Measurements from ENCODE around the gene RUVBL2.
A peak's percentile ranks its signal among the peaks of the same experiment; 100 is the strongest.

The RUVBL2 gene

DNA sequence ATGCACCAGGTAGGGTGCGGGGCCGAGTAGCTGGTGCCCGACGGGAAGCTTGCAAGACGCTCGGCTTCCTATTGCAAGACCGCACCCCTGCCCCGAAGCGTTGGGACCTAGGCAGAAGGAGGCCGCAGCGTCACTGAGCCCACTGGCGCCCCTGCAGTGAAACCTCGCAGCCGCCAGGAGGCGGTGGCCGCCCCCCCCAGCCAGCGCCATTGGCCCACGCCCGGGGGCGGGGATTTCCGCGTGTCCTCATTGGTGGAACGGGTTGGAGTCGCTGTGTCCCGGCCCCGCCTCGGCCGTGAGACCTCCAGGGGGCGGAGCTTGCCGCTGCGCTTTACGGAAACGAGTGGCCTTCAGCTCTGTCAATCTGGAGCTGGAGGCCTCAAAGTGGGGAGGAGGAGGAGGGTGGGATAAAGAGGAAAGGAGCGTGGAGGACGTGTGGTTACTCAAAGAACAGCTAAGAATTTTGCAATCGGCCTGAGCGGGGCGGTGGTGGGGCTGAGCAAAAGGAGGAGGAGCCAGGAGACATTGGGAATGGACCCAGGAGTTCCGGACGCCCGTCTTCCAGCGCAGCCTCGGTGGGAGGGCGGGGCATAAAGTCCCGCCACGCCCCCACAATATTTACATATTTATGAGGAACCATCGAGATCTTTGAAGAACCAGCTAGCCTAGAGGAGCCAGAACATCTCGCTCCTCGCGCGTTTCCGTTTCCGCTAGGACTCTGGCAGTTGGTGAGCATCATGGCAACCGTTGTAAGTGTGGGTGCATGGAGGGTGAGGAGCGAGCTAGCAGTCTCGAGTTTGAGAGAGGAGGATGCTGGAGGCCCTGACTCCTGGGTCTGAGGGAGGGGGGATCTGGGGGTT, at the start of gene RUVBL2, which contains the start of gene GYS1:
TSS of gene RUVBL2 (plus strand) at position 713 of the 860 bp plus-strand sequence. CDS start at position 738, 25 bp downstream.
TSS of gene GYS1 (minus strand) at position 135 of the 860 bp plus-strand sequence. CDS start 197 bp downstream, outside the sequence.
- DNase-seq (ENCODE audit: low read depth) = peak; percentile 98

DNA sequence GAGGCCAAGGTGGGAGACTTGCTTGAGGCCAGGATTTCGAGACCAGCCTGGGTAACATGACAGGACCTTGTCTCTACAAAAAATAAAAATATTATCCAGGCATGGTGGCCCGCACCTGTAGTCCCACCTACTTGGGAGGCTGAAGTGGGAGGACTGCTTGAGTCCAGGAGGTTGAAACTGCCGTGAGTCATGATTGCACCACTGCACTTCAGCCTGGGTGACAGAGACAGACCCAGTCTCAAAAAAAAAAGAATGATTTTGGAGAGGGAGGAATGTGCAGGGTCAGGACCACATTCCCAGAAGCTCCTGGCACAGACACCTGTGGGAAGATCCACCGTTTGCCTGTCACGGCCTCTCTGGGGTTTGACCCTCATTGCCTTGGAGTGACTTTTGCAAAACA, 48.3 kb upstream of the RUVBL2 start:
- no peak for DNase-seq (ENCODE audit: low read depth)

DNA sequence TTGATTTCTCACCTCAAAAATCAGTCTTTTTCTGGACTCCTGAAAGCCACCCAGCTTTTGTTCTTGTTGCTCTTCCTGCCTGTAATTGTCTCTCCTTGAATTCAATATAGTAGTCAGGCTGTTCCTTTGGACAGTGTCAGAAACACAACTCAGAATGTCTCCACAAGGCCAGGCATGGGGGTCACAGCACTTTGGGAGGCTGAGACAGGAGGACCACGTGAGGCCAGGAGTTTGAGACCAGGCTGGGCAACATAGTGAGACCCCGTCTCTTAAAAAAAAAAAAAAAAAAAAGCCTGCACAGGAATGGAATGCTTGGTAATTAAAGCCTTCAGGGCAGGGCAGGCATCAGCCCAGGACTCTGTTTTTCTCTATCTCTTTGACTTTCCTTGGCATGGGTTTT, 47.9 kb upstream of the RUVBL2 start:
- DNase-seq (ENCODE audit: low read depth) = no peak

DNA sequence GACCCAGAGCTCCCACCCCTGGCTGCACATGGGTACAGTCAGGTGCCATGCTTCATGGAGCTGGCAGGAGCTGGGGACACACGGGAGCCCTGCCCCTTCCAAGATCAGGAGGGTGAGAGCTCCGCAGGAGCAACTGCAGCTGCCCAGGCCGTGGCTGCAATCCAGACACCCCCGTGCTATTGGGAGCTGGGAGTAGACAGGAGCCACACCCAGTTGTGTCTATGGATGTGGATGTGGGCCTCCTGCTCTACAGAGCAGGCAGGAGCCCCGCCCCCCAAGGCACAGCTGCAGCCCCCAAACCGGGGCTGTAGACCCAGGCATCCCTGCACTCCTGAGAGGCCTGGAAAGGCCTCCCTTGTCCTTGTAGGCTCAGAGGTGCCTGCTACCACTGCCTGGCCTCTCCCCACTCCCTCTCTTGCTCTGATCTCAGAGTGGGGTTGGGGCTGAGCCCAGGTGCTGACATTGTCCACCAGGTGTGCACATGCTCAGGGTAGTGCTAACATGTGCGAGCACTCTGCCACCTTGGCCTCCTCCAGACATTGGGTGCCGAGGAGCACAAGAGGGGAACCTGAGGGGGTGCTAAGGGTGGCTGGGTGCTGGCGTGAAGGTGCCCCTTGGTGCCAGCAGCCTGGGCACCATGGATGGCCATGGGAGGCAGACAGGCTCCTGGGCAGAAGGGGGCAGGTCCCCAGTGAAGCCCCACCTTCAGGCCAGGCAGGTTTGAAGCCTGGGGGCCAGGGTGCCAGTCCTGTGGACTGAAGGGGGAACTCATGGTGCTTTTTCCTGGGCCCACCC, 47.0 kb upstream of the RUVBL2 start:
- DNase-seq (ENCODE audit: low read depth) = no peak

DNA sequence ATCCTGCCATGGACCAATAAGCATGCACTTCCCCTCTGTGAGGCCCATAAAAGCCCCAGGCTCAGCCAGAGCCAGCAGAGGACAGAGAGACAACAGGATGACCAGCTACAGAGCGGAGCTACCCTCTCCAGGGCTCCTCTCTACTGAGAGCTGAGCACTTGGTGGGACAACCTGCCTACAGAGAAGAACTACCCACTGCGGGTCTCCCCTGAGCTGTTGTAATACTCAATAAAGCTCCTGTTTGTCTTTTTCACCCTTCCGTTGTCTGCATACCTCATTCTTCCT, 46.5 kb upstream of the RUVBL2 start:
- DNase-seq (ENCODE audit: low read depth) = no peak

DNA sequence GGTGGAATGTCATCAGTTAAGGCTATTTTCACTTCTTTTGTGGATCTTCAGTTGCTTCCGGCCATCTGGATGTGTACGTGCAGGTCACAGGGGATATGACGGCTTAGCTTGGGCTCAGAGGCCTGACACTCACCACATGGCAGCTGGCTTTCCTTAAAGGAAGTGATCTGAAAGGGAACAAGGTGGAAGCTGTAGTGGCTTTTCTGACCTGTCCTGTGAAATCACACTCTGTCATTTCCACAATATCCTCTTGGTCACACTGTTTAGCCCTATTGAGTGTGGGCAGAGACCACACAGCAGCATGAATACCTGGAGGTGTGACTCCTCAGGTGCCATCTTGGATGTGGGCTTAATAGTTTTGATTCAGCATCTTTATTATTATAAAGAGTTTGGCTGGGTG, 43.5 kb upstream of the RUVBL2 start:
- no peak for DNase-seq (ENCODE audit: low read depth)

DNA sequence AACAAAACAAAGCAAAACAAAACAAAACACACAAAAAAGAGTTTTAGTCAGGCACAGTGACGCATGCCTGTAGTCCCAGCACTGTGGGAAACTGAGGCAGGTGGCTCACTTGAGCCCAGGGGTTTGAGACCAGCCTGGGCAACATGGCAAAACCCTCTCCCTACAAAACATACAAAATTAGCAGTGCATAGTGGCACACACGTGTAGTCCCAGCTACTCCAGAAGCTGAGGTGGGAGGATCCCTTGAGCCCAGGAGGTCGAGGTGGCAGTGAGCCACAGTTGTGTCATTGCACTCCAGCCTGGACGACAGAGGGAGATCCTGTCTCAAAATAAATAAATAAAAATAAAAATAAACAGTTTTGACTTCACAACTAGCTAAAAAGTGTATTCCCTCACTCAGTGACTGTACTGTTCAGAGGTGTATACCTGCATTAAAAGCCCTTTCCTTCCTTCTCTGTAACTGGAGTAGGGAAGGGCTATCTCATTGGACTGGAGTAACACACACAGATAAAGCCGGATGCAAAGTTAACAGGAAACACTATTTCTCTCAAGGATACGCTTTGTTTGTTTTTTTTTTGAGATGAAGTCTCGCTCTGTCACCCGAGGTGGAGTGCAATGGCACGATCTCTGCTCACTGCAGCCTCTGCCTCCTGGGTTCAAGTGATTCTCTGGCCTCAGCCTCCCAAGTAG, 42.7 kb upstream of the RUVBL2 start:
- DNase-seq (ENCODE audit: low read depth) = no peak

DNA sequence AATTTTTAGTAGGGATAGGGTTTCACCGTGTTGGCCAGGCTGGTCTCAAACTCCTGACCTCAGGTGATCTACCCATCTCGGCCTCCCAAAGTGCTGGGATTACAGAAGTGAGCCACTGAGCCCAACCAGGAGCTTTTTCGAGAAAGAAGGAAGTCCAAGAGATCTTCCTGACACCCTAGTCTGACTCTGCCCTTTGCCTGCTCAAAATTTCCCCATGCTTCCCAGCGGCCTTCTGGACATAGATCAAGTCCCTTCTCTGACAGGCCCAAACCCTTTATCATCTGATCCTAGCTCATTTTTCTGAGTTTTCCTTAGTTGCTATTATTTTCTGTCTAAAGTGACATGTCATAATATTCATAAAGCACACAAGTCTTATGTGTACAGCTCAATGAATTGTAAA, 40.5 kb upstream of the RUVBL2 start:
- DNase-seq (ENCODE audit: low read depth) = no peak

DNA sequence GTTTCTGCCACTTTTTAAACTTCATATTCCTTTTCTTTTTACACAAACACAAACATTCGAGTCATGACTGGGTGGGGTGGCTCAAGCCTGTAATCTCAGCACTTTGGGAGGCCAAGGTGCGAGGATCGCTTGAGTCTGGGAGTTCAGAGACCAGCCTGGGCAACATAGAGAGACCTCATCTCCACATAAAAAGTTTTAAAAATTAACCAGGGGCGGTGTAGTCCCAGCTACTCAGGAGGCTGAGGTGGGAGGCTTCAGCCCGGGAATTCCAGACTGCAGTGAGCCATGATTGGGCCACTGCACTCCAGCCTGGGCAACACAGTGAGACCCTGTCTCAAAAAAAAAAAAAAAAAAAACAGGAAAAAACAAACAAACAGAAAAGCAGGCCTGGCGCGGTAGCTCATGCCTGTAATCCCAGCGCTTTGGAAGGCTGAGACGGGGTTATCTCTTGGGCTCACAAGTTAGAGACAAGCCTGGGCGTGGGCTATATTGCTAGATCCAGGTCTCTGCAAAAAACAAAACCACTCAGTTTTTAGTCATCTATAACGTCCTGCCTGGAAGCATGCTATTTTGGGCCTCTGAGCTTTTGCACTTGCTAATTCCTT, 39.6 kb upstream of the RUVBL2 start:
- DNase-seq (ENCODE audit: low read depth) = no peak

DNA sequence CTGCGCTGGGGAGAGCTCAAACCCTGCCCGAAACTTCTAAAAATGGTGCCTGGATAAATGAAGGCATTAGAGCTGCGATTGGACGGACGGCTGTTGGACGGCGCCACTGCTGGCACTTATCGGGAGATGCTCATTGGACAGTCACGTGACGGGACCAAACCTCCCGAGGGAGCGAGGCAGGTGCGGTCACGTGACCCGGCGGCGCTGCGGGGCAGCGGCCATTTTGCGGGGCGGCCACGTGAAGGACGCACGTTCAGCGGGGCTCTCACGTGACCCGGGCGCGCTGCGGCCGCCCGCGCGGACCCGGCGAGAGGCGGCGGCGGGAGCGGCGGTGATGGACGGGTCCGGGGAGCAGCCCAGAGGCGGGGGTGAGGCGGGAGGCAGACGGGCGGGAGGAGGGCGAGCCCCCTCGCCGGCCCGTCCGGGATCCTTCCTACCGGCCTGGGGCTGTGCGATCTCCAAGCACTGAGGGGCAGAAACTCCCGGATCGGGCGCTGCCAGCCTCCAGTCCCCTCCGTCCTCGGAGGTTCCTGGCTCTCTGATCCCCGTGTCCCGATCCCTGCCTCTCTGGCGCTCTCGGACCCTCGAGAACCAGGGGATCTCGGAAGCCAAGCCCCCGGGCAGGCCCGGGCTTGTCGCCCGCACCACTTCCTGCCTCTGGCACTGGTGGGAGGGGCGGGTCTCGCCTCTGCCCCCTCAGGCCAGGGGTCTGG, 38.9 kb upstream of the RUVBL2 start, which contains the start of gene BAX:
TSS of gene BAX (plus strand) at position 281 of the 713 bp plus-strand sequence. CDS start at position 335, 54 bp downstream.
- DNase-seq (ENCODE audit: low read depth) = peak; percentile 89

DNA sequence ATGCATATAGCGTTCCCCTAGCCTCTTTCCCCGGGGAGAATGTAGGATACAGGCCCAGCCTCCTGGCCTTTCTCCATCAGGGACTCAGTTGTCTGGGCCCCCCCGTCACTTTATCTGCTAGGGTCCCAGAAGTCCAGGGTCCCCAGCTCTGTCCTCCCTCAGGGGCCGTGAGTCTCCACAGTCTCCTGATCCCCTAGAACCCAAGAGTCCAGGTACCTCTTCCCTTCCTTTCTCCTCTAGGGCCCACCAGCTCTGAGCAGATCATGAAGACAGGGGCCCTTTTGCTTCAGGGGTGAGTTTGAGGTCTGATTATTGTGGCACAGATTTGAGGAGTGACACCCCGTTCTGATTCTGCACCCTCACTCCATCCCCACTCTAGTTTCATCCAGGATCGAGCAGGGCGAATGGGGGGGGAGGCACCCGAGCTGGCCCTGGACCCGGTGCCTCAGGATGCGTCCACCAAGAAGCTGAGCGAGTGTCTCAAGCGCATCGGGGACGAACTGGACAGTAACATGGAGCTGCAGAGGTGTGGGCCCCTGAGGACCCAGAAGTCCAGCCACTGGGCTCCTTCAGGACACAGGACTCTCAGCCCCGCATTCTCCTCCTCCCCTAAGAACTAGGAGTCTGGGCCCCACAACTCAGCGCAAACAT, 38.3 kb upstream of the RUVBL2 start:
- no peak for DNase-seq (ENCODE audit: low read depth)

DNA sequence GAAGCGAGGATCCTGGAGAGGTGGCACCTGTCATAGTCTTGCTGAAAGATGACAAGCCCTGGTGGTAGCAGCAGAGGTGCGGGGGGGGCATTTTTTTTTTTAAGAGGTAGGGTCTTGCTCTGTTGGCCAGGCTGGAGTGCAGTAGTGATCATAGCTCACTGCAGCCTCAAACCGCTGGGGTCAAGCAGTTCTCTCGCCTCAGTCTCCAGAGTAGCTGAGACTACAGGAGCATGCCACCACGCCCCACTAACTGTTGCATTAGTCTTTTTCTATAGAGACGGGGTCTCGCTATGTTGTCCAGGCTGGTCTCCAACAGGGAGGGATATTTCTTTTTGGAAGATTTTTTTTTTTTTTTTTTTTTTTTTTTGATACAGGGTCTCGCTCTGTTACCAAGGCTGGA, 35.7 kb upstream of the RUVBL2 start:
- no peak for DNase-seq (ENCODE audit: low read depth)

DNA sequence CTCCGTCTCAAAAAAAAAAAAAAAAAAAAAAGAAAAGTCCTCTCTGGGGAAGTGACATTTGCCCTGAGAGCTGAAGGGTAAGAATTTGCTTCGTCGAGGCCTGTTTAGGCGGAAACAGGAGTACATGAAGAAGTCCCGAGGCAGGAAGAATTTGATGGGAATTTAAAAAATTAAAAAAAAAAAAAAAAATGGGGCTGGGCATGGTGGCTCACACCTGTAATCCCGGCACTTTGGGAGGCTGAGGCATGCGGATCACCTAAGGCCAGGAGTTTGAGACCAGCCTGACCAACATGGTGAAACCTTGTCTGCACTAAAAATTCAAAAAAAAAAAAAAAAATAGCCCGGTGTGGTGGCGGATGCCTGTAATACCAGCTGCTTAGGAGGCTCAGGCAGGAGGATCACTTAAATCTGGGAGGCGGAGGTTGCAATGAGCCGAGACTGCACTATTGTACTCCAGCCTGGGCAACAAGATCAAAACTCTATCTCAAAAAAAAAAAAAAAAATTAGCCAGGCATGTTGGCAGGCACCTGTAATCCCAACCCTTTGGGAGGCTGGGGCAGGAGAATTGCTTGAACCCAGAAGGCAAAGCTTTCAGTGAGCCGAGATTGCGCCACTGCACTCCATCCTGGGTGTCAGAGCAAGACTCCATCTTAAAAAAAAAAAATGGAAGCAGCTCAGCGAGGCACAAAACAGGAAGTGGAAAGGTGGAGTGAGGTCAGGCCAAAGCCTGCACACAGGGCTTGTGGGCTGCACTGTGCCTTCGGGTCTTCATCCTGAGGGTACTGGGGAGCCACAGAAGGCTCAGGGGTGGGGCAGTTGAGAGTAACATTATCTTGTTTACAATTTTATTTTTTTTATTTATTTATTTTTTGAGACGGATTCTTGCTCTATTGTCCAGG, 34.1 kb upstream of the RUVBL2 start:
- no peak for DNase-seq (ENCODE audit: low read depth)

DNA sequence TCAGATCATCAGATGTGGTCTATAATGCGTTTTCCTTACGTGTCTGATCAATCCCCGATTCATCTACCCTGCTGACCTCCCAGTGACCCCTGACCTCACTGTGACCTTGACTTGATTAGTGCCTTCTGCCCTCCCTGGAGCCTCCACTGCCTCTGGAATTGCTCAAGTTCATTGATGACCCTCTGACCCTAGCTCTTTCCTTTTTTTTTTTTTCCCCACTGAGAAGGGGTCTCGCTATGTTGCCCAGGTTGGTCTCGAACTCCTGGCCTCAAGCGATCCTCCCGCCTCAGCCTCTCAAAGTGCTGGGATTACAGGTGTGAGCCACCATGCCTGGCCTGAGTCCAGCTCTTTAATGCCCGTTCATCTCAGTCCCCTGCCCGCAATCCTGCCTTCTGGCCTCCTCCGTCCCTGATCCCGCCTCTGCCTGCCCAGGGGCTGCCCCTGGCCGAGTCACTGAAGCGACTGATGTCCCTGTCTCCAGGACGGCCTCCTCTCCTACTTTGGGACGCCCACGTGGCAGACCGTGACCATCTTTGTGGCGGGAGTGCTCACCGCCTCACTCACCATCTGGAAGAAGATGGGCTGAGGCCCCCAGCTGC, 32.5 kb upstream of the RUVBL2 start:
- DNase-seq (ENCODE audit: low read depth) = no peak

DNA sequence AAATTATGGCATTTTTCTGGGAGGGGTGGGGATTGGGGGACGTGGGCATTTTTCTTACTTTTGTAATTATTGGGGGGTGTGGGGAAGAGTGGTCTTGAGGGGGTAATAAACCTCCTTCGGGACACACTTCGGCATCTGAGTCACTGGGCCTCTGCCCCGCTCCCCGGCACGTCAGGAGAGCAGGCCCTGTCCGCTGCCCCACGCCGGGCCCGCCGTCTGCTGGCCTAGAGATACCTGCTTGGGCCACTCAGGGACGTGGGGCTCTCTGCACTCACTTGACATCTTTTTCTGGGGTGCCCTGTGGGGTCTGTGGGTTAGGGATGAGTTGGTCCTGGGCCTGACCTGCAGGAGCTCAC, 32.0 kb upstream of the RUVBL2 start:
- DNase-seq (ENCODE audit: low read depth) = no peak

DNA sequence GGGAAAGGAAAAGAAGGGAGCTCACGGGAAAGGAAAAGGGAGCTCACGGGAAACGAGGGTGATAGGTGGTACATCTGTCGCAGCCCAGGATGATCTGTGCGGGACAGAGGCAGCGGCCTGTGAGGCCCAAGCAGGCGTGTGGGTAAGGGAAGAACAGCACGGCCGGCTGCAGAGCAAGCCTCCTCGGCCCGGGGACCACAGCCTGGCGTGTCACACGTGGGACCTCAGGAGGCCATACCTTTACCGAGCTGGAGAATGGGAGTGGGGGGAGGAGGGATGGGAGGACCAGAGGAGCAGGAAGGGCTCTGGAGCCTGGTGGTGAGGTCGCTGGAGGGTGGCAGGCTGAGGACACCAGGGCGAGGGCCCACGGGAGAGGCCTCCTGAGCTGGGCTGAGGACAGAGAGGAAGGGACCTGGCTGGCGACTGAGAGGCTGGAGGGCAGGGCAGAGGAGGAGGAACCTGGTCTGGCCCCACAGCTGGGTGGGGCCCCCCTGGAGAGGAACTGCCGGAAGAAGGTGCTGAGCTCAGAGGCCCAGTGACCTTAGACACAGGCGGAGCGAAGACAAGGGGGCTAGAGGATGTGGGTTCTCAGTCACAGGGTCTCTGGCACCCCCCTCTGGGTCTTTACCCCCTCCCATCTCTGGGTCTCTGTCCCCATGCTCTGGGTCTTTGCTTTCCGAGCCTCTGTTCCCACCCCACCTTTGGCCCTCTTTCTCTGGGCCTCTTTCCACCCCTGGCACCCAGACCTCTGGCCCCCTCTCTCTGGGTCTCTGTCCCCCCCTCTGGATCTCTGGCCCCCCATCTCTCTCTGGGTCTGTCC, 31.4 kb upstream of the RUVBL2 start:
- no peak for DNase-seq (ENCODE audit: low read depth)

DNA sequence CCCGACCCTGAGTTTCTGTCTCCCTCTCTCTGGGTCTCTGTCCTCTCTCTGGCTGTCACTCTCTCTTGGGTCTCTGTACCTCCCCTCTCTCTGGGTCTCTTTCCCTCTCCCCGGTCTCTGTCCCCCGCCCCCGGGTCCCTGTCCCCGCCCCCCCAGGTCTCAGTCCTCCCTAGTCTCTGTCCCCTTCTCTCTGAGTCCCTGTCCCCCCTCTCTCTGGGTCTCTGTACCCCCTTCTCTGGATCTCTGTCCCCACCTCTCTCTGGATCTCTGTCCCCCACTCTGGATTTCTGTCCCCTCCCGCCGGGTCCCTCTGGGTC, 30.9 kb upstream of the RUVBL2 start:
- DNase-seq (ENCODE audit: low read depth) = no peak

DNA sequence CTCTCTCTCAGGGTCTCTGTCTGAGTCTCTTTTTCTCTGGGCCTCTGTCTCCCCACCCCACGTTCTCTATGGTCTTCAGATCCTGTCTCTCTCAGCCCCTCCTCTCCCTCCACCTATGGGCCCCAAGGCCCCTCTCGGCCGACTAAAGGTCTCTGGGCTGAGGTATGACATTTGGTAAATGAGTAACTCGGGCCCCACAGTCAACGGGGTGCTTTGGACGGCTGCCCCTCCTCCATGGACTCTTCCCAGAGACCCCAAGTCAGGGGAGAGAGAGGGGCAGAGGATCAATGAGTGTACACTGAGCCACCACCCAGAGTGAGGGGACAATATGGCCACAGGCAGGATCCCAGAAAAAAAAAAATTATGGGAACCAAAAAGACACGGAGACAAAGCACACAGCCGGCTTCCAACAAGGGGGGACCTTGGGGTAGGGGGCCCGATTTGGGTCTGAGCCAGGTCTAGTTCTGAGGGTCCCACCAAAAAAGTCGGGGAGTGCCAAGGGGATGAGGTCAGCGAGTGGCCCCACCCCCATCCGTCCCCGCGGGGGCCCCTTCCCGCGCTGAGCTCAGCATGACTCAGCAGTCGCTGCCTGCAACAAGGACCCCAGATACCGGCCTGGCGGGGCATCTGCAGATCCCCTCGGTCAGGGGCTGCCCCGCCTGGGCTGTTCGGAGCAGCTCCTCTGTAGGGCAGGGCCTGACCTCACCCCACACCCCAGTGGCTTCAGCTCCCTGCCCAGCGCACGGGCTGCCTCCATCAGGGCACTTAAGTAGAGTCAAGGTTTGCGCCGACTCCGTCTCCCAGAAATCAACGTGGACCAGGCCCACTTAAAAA, 30.1 kb upstream of the RUVBL2 start:
- DNase-seq (ENCODE audit: low read depth) = peak; percentile 59
